Measurements from ENCODE around the gene EHMT1.

DNA sequence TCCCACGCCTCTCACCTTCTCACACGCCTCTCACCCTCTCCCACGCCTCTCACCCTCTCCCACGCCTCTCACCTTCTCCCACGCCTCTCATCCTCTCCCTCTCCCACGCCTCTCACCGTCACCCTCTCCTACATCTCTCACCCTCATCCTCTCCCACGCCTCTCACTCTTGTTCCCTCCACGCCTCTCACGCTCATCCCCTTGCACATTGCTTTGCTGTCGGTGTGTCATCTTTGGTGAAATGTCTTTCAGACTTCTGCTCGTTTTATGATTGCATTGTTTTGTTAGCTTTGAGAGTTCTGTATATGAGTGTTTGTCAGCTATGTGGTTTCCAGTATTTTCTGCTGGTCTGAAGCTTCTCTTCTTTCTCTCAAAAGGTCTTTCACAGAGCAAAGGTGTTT lies 102.7 kb downstream of the EHMT1 start:
- TF ChIP-seq, protein P1, sequence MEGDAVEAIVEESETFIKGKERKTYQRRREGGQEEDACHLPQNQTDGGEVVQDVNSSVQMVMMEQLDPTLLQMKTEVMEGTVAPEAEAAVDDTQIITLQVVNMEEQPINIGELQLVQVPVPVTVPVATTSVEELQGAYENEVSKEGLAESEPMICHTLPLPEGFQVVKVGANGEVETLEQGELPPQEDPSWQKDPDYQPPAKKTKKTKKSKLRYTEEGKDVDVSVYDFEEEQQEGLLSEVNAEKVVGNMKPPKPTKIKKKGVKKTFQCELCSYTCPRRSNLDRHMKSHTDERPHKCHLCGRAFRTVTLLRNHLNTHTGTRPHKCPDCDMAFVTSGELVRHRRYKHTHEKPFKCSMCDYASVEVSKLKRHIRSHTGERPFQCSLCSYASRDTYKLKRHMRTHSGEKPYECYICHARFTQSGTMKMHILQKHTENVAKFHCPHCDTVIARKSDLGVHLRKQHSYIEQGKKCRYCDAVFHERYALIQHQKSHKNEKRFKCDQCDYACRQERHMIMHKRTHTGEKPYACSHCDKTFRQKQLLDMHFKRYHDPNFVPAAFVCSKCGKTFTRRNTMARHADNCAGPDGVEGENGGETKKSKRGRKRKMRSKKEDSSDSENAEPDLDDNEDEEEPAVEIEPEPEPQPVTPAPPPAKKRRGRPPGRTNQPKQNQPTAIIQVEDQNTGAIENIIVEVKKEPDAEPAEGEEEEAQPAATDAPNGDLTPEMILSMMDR (IDR thresholded peaks at IDR 0.05) = no peak
- no peak for TF ChIP-seq POLR2A (IDR thresholded peaks at IDR 0.05)
